Measurements from ENCODE around the gene MLKL.
"Not testable (repeated sequence)": the region's sequence is repeated elsewhere in the genome, so short reads cannot be mapped to it uniquely, and the experiment has no call there.

Gene MLKL

DNA sequence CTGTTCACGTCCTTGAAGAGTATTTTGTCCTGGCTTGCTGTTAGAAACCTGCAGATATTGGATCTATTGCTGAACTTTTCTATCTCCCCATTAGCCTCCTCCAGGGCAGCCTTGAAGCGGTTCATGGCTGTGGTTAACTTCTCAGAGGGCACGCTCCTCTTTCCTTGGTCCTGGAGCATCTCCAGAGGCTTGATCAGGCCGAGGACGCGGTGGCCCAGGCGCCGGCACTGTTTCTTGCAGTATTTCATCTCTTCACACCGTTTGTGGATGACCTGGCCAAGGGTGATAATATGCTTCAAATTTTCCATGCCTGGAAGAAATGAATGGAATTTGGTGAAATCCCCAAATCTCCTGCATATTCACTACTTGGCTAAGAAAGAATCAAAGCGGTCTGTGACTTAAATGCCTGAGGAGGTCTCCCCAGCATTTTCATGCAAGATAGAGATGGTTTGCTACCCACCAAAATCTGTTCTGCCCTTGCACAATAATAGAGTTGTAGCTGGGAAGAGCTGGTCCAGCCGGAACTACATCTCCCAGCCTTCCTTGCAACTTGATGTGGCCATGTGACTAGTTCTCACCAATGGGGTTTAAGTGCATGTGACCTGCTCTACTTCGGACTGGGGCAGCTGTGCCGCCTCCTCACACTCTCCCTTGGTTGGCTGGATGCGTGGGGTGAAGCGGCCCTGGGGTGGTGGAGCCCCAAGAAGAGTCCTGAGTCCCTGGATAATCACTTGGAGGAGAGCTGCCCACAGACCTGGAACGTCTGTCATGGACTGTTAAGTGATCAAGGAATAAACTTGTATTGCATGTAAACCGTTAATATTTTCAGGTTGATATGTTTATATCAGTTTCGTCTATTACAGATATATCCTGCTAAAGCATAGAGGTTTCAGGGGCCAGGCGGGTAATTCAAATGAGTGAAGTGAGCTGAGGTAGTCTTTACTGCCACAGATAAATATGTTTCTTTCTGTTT, 4.9 kb downstream of the MLKL start:
- no peak for DNase-seq

DNA sequence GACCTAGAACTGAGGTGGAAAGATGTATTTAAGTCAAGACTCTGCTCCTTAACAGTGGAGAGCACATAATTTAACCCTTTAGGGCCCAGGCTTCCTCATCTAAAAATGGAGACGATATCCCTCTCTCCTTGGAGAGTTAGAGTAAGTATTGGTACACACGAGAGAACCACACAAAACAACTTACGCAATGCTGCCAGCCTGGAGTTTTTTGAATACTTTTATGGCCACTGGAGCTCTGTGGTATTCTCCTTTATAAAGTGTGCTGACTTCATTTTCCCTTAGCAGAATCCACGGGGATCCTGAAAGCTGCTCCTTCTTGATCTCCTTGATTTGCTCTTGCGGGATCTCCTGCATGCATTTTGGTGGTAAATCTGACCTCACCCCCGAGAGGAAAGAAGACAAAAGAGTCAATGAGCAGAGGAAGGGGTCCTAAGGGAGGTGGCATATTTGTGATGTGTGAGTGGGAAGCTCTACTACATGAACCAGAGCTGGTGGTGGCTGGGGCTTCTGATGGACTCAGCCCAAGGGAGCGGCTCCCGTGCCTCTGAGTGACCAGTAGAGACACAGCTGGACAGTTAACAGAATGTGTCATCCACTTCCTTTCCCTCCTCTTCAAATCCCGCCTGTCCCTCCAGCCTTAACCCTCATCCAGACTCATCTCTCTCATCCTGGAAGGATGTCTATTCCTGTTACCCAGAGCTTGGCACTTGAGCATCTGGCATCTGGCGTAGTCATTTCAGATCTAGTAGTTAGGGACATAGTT, 9.4 kb downstream of the MLKL start:
- no peak for DNase-seq

DNA sequence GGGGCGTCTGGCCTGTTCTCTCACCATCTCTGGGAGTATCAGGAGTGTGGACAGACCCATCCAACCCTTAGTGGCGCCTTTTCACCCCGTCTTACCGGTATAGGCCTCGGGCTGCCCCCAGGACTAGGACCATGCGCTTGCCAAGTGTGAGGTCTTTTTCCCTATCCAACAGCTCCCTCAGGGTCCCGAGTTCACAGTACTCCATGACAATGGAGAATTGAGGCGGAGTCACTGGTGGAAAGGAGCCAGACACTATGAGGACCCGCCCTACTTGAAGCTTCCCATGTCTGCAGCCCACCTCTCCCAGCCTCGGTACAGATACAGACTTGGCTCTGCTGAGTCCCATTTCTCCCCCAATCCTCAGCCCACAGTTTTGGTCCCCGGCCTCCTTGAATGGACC, 18.1 kb downstream of the MLKL start:
- DNase-seq, result no peak

DNA sequence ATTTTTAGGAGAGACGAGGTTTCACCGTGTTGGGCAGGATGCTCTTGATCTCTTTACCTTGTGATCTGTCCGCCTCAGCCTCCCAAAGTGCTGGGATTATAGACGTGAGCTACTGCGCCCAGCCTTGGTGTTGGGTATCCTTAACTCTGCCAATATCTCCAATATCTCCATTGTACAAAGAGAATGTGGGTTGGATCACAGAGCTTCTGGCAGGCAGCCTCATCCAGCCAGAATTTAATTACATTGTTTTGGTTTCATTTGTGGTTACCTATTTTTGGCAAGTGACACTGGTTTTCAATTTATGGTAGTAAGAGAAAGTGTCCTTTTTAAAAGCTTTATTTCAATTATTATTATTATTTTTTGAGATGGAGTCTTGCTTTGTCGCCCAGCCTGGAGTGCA, 20.0 kb downstream of the MLKL start:
- no peak for DNase-seq

DNA sequence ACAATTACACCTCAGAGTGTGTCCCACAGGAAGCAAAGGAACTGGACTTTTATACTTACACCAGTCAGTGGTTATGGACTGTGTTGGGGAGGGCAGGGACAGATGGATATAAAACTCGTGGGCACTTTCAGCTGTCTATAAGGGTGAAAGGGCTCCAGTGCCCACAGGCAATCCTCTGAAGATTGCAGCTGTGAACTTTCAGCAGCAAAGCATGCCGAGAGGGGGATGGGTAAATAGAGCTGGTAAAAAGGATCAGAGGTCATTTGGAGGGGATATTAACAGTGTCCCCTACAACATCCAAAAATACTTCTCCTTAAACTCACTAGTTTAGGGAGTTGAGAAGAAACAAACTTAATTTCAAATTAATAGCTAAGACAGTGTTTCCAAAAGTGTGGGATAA, 20.7 kb downstream of the MLKL start:
- DNase-seq, result no peak

DNA sequence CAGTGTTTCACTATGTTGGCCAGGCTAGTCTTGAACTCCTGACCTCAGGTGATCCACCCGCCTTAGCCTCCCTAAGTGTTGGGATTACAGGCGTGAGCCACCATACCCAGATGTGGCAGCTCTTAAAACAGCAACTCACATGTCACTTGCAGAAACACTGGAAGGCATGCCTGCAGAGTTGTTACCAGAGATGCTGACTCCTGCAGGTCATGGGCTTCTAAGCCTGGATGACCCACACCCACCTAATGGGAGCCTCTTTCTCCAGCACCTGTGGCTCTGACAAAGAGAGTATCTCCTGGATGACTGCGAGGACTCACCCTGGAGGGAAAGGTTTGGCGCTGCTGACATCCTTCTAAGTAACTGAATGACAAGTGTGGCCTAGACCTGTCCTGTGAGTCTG, 22.8 kb downstream of the MLKL start:
- no peak for DNase-seq

DNA sequence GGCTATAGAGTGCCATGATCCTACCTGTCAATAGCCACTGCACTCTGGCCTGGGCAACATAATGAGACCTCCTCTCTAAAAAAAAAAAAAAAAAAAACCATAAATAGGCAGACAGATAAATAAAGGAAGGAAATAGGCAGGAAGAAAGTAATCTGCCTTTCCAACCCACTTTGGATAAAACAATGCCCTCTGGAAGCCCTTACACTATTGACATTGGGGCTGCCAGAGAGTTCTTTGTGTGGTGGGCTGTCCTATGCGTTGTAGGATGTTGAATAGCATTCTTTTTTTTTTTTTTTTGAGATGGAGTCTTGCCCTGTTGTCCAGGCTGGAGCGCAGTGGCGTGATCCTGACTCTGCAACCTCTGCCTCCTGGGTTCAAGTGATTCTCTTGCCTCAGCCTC, 26.8 kb downstream of the MLKL start:
- no peak for DNase-seq

DNA sequence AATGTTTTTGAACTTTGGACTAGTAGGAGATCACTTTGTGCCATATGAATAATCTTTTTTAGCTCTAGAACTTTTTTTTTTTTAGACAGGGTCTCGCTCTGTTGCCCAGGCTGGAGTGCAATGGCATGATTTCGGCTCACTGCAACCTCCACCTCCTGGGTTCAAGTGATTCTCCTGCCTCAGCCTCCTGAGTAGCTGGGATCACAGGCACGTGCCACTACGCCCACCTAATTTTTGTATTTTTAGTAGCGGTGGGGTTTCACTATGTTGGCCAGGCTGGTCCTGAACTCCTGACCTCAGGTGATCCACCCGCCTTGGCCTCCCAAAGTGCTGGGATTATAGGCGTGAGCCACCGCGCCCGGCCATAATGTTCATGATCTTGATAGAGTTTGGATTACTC, 31.8 kb downstream of the MLKL start:
- DNase-seq, result not testable (repeated sequence)

DNA sequence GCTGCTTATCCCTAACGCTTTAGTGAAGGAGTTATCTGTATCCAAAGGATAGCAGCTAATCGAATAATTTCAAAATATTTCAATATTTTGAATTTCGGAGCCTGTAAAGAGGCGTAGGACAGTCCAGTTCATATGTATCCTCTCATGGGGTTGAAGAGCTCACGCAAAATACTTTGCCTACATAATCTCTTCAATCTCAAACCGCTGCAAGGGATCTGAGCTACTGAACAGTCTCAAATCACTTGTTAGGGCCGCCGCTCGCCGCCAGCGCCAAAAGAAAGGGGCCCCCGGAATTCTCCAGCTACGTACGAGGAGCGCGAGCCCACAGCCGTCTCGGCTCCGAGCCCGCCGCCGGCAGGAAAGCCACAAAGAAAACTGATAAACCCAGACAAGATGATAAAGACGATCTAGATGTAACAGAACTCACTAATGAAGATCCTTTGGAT, 33.4 kb downstream of the MLKL start:
- no peak for DNase-seq

DNA sequence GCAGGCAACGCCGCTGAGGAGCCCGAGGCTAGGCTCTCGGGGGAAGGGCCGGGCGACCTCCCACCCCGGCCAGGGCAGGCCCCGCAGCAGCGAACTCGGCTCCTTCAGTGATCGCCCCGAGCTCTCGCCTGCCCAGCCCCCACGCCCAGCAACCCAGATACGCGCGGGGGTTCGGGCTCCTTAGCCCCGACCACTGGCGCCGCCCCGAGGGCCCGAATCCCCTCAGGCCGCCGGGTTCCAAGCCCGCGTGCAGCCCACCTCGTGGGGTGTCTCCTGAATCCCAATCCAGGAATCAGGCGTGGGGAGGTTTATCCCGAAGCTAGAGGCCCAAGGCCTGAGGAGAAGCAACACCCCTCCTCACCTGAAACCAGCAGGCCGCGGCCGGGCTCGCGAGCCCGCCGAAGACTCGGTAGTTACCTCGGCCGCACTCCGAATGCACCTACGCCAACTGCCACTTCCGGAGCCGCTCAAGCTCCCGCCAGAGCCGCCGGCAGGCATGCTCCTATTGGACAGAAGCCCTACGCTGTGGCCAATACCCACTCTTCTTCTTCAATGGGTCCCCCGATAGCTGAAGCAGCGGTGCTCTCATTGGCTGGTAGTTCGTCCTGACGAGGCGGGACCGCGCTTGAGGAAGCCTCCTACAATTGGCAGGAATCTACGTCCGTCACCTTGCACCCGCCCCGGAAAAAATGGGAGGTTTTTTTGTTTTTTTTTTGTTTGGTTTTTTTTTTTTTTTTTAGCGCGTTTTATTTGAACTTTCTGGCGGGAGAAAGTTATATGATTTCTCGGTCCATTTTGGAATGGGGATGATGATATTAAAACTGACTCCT, 34.0 kb downstream of the MLKL start, which contains the start of gene RFWD3:
TSS of gene RFWD3 (minus strand) at position 453 of the 830 bp plus-strand sequence. CDS start 5,428 bp downstream, outside the sequence.
- peak; percentile 88 to 97 for DNase-seq

DNA sequence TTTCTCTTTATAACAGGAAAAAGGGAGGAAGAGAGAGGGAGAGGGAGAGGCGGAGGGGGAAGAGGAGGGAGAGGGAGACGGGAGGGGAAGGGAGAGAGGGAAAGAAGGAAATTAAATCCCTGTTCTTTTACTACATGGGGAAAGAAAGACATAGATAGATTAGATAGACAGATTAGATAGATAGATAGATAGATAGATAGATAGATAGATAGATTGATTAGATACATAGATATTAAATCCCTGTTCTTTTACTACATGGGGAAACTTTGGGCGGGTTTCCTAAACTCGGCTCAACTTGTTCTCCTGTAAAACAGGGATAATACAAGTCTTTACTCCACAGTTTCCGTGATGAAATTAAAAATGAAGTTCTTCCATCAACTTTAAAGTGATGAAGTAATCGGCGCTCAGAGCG, 34.6 kb downstream of the MLKL start:
- no peak for DNase-seq

DNA sequence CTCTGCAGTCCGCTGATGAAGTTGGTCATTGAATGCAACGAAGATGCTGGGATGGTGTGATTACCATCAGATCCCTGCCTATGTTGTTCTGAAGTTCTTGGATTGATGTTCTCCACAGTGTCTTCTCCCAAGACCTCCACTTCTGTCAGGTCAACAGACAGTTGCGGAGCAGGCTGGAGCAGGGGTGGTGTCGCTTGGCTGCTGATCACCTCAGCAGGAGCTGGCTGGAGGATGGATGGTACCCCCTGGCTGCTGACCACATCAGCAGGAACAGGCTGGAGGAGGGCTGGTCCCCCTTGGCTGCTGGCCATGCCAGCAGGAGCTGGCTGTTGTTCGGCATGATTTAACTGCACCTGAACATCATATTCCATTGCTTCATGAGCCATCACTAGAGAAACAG, 39.6 kb downstream of the MLKL start:
- DNase-seq, result no peak

DNA sequence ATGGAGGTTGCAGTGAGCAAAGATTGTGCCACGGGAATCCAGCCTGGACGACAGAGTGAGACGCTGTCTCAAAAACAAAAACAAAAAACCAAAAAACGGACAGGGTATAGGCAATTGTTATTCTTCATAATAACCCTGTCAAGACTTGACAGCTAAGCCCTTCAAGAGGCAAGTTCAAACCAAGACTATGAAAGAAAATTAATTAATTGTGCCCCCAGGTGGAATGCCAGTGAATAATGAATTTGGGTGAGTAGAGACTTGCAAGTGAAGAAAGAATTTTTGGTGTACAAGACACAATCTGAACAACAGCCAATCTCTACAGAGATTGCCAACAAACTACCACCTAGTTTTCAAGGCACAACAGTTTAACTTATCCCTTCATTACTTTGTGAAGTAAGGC, 40.3 kb downstream of the MLKL start:
- no peak for DNase-seq

DNA sequence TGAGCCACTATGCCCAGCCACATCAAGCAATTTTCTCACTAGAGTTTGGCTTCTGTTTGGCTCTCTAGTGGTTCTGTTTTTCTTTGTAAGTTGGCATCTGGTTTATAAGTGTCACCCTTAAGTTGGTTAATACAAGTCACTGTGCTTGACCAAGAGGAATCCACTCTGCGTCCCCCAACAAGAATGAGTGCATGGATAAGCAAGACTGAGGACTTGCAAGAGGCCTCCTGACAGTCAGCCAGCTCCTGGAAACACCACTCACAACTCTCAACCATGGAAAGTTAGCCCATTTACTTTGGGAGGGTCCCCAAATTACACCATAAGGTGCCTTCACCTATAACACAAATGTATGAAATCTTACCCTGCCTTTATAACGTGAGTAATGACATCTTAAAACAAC, 41.6 kb downstream of the MLKL start:
- DNase-seq, result no peak

DNA sequence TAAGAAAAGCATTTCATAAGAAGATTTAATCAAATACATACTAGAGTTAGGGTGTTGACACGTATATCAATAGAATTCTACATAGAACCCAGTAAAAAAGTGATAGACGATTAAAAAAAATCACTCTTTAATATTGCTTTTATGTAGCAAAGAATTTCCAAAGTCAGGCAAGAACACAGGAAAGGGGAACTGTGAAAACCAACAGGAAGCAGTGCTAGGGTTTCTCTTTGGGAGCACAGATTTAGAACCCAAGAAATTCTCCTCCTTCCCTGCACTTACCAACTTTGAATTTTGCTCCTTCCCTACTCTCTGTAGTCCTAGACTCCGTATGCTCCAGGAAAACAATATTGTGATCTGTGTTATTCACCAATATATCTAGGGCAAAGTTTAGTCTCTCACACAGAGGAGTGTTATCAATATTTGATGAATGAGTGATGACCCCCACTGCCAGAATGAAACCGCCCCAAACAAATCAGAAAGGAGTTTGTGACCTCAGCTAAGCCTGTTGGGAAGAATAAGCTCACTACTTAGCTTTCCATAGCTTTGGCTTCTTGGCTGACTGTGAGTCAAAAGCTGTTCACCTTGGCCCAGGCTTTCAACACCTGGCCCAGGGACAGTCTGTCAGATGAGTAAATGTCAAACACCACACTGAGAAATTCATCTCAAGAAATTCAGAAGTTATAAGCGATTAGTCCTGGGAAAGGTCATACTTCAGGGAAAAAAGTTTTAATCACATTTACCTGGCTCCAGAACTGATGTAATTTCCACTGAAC, 42.6 kb downstream of the MLKL start:
- no peak for DNase-seq

DNA sequence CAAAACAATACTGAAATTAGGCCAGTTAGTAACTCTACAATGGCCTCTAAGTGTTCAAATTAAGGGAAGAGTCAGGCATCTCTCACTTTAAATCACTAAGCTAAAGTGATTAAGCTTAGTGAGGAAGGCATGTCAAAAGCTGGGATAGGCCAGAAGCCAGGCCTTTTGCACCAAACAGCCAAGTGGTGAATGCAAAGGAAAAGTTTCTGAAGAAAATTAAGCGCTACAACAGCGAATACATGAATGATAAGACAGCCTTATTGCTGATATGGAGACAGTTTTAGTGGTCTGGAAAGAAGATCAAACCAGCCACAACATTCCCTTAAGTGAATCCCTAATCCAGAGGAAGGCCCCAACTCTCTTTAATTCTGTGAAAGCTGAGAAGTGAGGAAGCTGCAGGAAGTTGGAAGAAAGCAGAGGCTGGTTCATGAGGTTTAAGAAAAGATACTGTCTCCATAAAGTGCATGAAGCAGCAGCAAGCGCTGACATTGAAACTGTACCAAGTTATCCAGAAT, 46.1 kb downstream of the MLKL start:
- DNase-seq, result no peak

DNA sequence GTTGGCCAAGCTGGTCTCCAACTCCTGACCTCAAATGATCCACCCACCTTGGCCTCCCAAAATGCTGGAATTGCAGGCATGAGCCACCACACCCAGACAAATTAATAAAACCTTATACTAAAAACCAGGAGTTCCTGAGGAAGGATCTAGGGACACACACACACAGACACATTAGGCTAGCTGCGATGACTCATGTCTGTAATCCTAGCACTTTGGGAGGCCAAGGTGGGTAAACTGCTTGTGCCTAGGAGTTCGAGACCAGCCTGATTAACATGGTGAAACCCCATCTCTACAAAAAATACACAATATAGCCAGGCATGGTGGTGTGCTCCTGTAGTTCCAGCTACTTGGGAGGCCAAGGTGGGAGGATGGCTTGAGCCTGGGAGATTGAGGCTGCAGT, 47.8 kb downstream of the MLKL start:
- DNase-seq, result not testable (repeated sequence)

DNA sequence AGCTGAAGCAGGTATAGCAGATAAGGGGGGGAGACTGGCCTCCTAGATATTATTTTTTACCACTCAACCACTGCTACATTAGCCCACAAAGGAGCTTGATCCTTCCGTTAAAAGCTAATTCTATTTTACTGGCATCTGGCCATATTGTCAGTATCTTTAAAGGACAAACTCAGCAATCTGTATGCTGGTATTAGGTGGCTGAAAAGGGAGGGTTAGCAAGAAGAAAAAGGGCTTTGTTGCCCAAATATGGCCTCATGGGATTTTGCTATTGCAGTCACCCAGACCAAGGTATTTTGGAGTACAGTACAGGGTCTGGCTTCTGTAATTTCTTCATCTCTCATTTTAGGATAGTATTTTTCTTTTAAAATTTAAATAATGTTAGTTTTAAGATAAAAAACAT, 48.4 kb downstream of the MLKL start:
- no peak for DNase-seq

DNA sequence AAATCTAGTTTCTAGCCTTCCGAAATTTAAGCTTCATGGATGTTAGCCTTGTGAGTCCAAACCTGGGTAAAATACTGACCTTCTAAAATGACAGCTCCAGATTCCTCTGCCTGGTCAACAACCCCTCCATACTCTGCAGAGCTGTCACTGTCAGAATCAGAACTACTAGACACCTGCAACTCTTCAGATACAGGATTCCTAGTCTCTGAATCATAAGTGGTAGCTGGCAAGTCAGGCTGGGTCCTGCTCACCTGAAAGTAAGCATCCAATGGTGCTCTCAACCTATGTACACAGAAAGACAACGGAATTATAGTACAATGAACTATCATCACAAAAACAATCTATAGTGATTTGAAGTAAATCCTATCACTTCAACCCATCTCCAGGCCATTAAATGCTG, 48.8 kb downstream of the MLKL start:
- no peak for DNase-seq

DNA sequence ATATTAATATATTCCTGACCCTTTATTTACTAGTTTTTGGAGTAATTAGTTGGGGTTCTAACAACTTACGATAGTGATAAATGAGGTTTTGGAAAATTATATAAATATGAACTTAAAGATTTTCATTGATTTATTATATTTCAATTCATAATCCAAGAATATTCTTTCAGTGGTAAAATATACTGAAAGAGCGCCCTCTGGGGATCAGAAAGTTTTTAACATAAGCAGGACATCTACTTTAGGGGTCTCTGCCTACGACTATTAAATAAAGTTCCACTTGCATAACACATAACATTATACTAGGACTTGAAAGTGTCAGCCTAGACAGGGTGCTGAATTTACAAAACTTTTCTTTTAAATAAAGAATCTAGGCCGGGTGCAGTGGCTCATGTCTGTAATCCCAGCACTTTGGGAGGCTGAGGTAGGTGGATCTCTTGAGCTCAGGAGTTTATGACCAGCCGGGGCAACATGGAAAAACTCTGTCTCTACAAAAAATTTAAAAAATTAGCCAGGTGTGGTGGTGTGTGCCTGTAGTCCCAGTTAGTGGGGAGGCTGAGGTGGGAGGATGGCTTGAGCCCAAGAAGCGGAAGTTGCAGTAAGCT, 49.6 kb downstream of the MLKL start:
- no peak for DNase-seq

DNA sequence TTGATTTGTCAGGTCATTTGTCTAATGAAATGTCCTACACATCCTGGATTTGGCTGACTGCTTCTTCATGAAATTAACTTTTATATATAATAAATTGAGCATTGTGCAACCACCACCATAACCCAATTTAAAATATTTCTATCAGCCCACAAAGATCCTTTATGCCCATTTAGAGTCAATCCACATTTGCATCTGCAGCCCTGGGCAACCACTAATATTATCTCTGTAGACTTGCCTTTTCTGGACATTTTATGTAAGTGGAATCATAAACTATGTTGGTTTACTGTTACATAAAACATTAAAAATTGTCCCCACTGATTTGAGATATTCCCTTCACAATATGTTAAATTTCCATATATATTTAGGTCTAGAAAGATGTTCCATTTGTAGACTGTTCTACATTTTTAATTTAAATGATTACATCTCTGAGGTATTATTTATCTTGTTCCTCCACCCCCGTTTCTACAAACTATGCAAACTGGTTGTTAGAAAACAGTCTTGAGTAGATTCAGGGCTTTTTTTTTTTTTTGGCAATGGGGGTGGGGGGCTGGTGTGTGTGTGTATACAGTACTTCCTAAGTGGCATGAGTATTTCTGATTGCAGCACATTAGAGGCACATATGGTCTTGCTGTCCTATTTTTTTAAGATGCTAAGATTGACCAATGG, 50.7 kb downstream of the MLKL start:
- no peak for DNase-seq
